HCT116 (cell line): ENCODE measurements around the gene CSRP1. TPM values are rescaled to one million over a fixed set of nuclear protein-coding genes. Genes with fewer than 3 reads are reported as not detected.

Experiments used
- ATAC-seq: fragments of 200-7000 bp; cut with Tn5 transposase; 2 replicates; pipeline ENCODE4 v1.9.1; 2020; ENCODE audit warnings: mild to moderate bottlenecking, moderate library complexity
- BruUV-seq: library from RNA; stranded (reverse); fragments of 400-500 nt; replicated peaks from 2 replicates; lab custom pipeline; 2021; lab: Mats Ljungman, UMichigan
- CTCF ChIA-PET: fragments of 300-600 bp; sonication (Branson Sonifier 250); formaldehyde crosslinking; loops from one replicate; lab custom pipeline; 2021; ENCODE audit warnings: antibody characterized with exemption; lab: Charles Lee
- POLR2A ChIA-PET: fragments of 300-600, 350-600 bp; sonication (Branson Sonifier 250); formaldehyde crosslinking; loops from one replicate; lab custom pipeline; 2021; ENCODE audit warnings: antibody characterized with exemption; lab: Charles Lee
- RAD21 ChIA-PET, 2 experiments: fragments of 300-600 bp; sonication (Branson Sonifier 250); formaldehyde crosslinking; loops; one replicate each; lab custom pipeline; 2023; ENCODE audit warnings: low total read pairs in 2 of 2; ENCODE audit not compliant: uncharacterized antibody in 2 of 2, unreplicated experiment in 2 of 2, low non-redundant PET in 1 of 2; lab: Charles Lee
- DNase-seq: peaks from one replicate; pipeline ENCODE4 v3.0.0-alpha.2; 2010; ENCODE audit warnings: low read depth, low spot score
- H2AFZ ChIP-seq: fragments of 200-600 bp; shearing (Covaris generic), sonication (generic); 2 replicates; pipeline ENCODE4 v1.6.1; 2017; ENCODE audit warnings: low read depth, mixed run types, mixed read lengths, antibody characterized with exemption, low read length; ENCODE audit not compliant: poor library complexity, severe bottlenecking
- H3K27ac ChIP-seq: 2 replicates; pipeline ENCODE4 v1.5.1; 2012; ENCODE audit warnings: low read depth, low read length
- H3K27me3 ChIP-seq: fragments of 200-600 bp; sonication (generic); 2 replicates; pipeline ENCODE4 v1.6.1; 2016; ENCODE audit warnings: mixed run types, low read length, mixed read lengths; ENCODE audit not compliant: insufficient read depth
- H3K36me3 ChIP-seq, 2 experiments: fragments of 200-500 bp in 1 of 2; fragments of 200-600 bp in 1 of 2; sonication (Bioruptor generic) in 1 of 2; sonication (generic) in 1 of 2; 2 replicates each; pipeline versions ENCODE4 v1.5.1 to v1.6.1; 2014 to 2016; ENCODE audit warnings: low read length in 2 of 2, inconsistent platforms in 1 of 2, mixed read lengths in 1 of 2, mixed run types in 1 of 2; ENCODE audit not compliant: insufficient read depth in 2 of 2, control insufficient read depth in 1 of 2
- H3K4me1 ChIP-seq, 2 experiments: fragments of 200-600 bp in 1 of 2; sonication (generic) in 1 of 2; 2 replicates each; pipeline versions ENCODE4 v1.5.1 to v1.6.1; 2012 to 2017; ENCODE audit warnings: low read length in 2 of 2, inconsistent platforms in 1 of 2, mild to moderate bottlenecking in 1 of 2, mixed read lengths in 1 of 2, mixed run types in 1 of 2, moderate library complexity in 1 of 2; ENCODE audit not compliant: insufficient read depth in 2 of 2, control insufficient read depth in 1 of 2
- H3K4me2 ChIP-seq: fragments of 200-600 bp; sonication (generic); 2 replicates; pipeline ENCODE4 v1.6.1; 2017; ENCODE audit warnings: mixed run types, low read length, mixed read lengths
- H3K4me3 ChIP-seq, 2 experiments: fragments of 200-600 bp in 1 of 2; sonication (generic) in 1 of 2; replicated peaks in 1 of 2; 2 replicates each; pipeline ENCODE4 v1.5.1; 2011 to 2016; ENCODE audit warnings: low read length in 2 of 2, control low read depth in 1 of 2, low read depth in 1 of 2, mild to moderate bottlenecking in 1 of 2, mixed read lengths in 1 of 2, mixed run types in 1 of 2
- H3K79me2 ChIP-seq: fragments of 200-600 bp; sonication (generic); 2 replicates; pipeline ENCODE4 v1.6.1; 2017; ENCODE audit warnings: mild to moderate bottlenecking, mixed run types, low read length, moderate library complexity, mixed read lengths; ENCODE audit not compliant: insufficient read depth
- H3K9ac ChIP-seq: fragments of 200-600 bp; sonication (generic); 2 replicates; pipeline ENCODE4 v1.6.1; 2016; ENCODE audit warnings: low read length, mixed read lengths
- H3K9me2 ChIP-seq: fragments of 200-600 bp; sonication (generic), shearing (Covaris generic); 2 replicates; pipeline ENCODE4 v1.6.1; 2017; ENCODE audit warnings: mixed run types, mild to moderate bottlenecking, moderate library complexity; ENCODE audit not compliant: insufficient read depth
- H3K9me3 ChIP-seq, 2 experiments: fragments of 200-500 bp in 1 of 2; fragments of 200-600 bp in 1 of 2; sonication (Bioruptor generic) in 1 of 2; sonication (generic) in 1 of 2; 2 replicates each; pipeline ENCODE4 v1.6.1; 2014 to 2017; ENCODE audit warnings: low read length in 2 of 2, mixed read lengths in 2 of 2, inconsistent platforms in 1 of 2, low read depth in 1 of 2, mild to moderate bottlenecking in 1 of 2, mixed run types in 1 of 2, moderate library complexity in 1 of 2; ENCODE audit not compliant: control insufficient read depth in 1 of 2, insufficient read depth in 1 of 2
- H4K20me1 ChIP-seq: fragments of 200-600 bp; sonication (generic), shearing (Covaris generic); 2 replicates; pipeline ENCODE4 v1.6.1; 2017; ENCODE audit warnings: mixed run types, mild to moderate bottlenecking, moderate library complexity; ENCODE audit not compliant: insufficient read depth
- CEBPB ChIP-seq: IDR thresholded peaks from 2 replicates; pipeline ENCODE4 v1.6.1; 2012; ENCODE audit warnings: low read depth
- EGR1 ChIP-seq: IDR thresholded peaks from 2 replicates; pipeline ENCODE4 v1.6.1; 2012; ENCODE audit warnings: low read depth
- FOSL1 ChIP-seq: IDR thresholded peaks from 2 replicates; pipeline ENCODE4 v1.6.1; 2012; ENCODE audit warnings: low read depth
- JUND ChIP-seq: IDR thresholded peaks from 2 replicates; pipeline ENCODE4 v1.6.1; 2012
- POLR2AphosphoS5 ChIP-seq: IDR thresholded peaks from 2 replicates; pipeline ENCODE4 v1.6.1; 2011; ENCODE audit warnings: mild to moderate bottlenecking, low read depth, low read length, moderate library complexity
- SP1 ChIP-seq: IDR thresholded peaks from 2 replicates; pipeline ENCODE4 v1.6.1; 2012; ENCODE audit warnings: low read depth
- ZFX ChIP-seq: fragments of 450-650 bp; IDR thresholded peaks from 2 replicates; pipeline ENCODE4 v1.6.1; 2017
- intact Hi-C: fragments of 100-400 bp; cut with micrococcal nuclease; formaldehyde crosslinking; loops from 2 replicates; pipeline ENCODE4 v1.10.0; 2022
- total RNA-seq: library from RNA; stranded (reverse); gene quantifications from one replicate; pipeline ENCODE4 v1.2.1, GENCODE V29; 2021; ENCODE audit not compliant: unreplicated experiment
- TF ChIP-seq, protein P1 (sequence below): IDR thresholded peaks from 2 replicates; pipeline ENCODE4 v1.6.1; 2012

Gene CSRP1
- total RNA-seq, 1 experiment from 2014 or later, result 51.7 TPM

DNA sequence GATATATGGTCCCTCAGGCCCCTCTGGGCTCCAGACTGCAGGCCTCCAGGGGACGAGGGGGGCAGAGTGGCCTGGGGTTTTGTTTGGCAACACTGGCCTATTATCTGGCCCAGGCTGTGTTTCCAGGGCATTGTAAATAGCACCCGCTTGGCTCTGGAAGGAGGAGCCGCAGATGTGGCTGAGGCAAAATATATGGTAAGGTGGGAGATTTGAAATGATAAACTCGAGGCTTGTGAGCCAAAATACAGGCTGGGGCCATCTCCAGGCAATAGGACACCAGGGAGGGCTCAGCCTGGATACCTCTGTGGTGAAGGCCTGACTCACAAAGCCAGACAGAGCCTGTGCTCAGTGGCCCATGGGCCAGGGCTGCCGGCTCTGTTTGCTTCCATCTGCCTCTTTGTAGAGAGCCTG is 46.0 kb upstream of the CSRP1 start:
- Histone ChIP-seq H3K9me3 (no peaks in the 10 kb centered on the region), H3K27ac (no peak overlapping the region), H3K9me2 (no peaks in the 10 kb centered on the region), H4K20me1 (no peaks in the 10 kb centered on the region), H2AFZ (no peak overlapping the region), H3K4me3 (no peak overlapping the region), H3K9ac (no peak overlapping the region), H3K36me3 (no peaks in the 10 kb centered on the region), H3K27me3 (no peaks in the 10 kb centered on the region), H3K79me2 (no peaks in the 10 kb centered on the region), H3K4me2 (no peak overlapping the region), H3K4me1 (peaks cover 0 to 18% of the 10 kb centered on the region in 2 experiments; a peak in 2 of 4 replicates)
- intact Hi-C loops, result no loop called here
- ChIA-PET POLR2A (no interaction called here), CTCF (no interaction called here), RAD21 (no interaction called here)
- DNase-seq (no peak), ATAC-seq (no peak)
- no peak for TF ChIP-seq ZFX
- TF ChIP-seq, protein P1, sequence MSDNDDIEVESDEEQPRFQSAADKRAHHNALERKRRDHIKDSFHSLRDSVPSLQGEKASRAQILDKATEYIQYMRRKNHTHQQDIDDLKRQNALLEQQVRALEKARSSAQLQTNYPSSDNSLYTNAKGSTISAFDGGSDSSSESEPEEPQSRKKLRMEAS, result no peak
- no peak for TF ChIP-seq JUND
- TF ChIP-seq FOSL1, result no peak
- TF ChIP-seq SP1, result no peak
- TF ChIP-seq EGR1, result no peak
- BruUV-seq, result no TSS peak

DNA sequence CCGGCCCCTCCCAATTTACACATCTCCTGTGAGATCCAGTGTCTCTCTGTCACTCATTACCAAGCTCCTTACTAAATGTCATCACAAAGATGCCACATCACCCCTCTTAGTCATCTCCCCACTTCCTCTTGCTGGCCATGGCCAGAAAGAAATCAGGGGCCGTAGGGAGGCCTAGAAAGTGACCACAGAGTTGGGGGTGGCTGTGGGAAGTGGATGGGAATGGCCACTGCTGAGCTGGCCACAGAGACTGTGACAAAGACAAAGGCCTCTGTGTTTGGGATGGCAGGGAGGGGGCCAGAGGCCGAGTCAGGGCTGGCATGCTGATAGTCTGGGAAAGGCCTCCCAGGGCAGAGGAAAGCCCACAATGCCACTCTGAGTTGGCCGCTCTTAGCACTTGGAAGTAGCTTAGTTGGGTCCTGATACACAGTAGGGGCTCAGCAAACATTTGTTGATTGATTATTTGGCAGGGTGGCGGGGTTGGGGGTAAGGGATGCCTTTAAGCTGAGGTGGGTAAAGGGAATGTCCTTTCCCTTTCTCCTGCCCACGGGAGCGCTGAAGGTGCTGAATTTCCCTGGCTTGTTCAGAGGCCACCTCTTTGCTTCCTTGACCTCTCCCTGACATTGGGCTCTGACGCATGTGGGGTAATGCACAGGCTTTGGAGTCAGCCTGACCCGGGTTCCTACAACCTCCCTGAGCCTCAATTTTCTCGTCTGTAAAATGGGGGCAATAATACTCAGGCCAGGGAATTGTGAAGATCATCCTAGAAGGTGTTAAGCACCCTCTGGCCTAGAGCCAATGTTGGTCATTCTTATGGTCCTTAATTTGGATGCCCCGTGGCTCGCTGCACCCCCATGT is 45.2 kb upstream of the CSRP1 start:
- H2AFZ ChIP-seq, result no peak overlapping the region
- TF ChIP-seq CEBPB (no peak; the same call in none of the 2 replicates), JUND (peak; percentile 70), POLR2AphosphoS5 (peak; percentile 37; the same call in 1 of the 2 replicates), FOSL1 (peak; percentile 81), EGR1 (no peak), SP1 (peak; percentile 77)
- TF ChIP-seq, protein P1, result peak; percentile 16; the same call in 1 of the 2 replicates
- TF ChIP-seq, all 23 proteins: peak for 5
- Histone ChIP-seq H3K4me1 (peaks cover 0 to 18% of the 10 kb centered on the region in 2 experiments; a peak in 2 of 4 replicates), H3K27ac (no peak overlapping the region), H3K9me3 (no peaks in the 10 kb centered on the region), H3K36me3 (no peaks in the 10 kb centered on the region), H3K9ac (0 out of 2 replicates have a peak overlapping the region, but pooled peaks have one; percentile 15), H3K4me2 (peak overlapping the region; percentile 64), H3K9me2 (no peaks in the 10 kb centered on the region), H4K20me1 (no peaks in the 10 kb centered on the region), H3K27me3 (no peaks in the 10 kb centered on the region), H3K4me3 (peak overlapping the region in 1 of 2 experiments; percentile 9; a peak in 1 of 4 replicates), H3K79me2 (no peaks in the 10 kb centered on the region)
- BruUV-seq, result no TSS peak
- CTCF ChIA-PET, result interaction anchor here (1.1 to 1.7 kb wide), 5 partner anchors 22 to 243 kb away, joined by 3 to 5 read pairs (median 4); no protein-coding TSS in a partner anchor
- RAD21 ChIA-PET, result no interaction called here
- POLR2A ChIA-PET, result interaction anchor here (0.6 to 1.8 kb wide), 2 partner anchors 12 to 250 kb away, joined by 3 to 4 read pairs; no protein-coding TSS in a partner anchor
- peak; percentile 58 for DNase-seq
- peak; percentile 64 for ATAC-seq
- intact Hi-C loops, result no loop called here
